Activated CD4-positive, alpha-beta T cell treated with anti-CD3 and anti-CD28 coated beads, Interleukin-2, amount 50 U/mL, for 4 hours (primary cell): ENCODE measurements around the gene TNNT2.

ENCODE experiments used
- DNase-seq, 2 experiments: peaks; one replicate each; pipeline ENCODE4 v3.0.0-alpha.2; 2020

TNNT2 gene

GRCh38 chr1:201400852-201401230 lies 23.4 kb upstream of the TNNT2 start:
- no peak for DNase-seq

- DNase-seq, result no peak
Measured at GRCh38 chr1:201400212-201400851, 22.9 kb upstream of the TNNT2 start.

DNA sequence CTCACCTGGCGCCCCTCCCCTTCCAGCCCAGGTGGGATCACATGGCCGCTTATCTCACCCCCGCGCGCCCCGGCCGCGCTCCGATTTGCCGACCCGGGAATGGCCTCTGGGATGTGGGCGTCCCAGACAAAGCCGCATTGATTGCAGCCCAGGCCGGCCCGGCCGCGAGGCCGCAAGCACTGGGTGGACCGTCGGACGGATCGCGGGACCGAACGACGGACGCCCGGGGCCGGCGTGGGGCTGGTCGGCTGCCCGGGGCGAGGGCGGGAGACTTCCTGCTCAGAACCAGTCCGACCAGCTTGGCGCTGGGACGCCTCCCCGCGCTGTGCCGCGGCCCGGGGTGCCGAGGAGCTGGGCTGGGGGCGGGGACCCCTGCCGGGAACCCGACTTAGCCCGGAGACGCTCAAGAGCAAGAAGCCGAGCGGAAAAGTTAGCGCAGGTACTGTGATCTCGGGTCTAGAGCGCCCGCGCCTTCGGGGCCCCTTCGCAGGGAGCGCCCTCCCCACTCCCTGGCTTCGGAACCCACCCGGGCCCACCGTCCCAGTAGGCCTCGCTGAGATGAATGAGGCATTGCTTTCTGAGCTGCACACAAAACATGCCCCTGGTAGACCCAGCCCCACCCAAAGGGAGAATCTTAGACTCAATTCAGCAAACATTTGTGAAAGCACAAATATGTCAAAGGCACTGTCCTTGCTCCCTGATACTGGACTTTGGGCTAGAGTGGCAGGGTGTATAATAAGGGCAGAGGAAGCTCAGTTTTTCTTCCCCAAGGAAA lies 22.1 kb upstream of the TNNT2 start:
- DNase-seq, result no peak

GRCh38 chr1:201399018-201399351 lies 21.5 kb upstream of the TNNT2 start, which contains the start of gene LAD1:
LAD1 (minus strand) TSS chr1:201399324; CDS start chr1:201399306, 18 bp downstream.
- no peak for DNase-seq

DNA sequence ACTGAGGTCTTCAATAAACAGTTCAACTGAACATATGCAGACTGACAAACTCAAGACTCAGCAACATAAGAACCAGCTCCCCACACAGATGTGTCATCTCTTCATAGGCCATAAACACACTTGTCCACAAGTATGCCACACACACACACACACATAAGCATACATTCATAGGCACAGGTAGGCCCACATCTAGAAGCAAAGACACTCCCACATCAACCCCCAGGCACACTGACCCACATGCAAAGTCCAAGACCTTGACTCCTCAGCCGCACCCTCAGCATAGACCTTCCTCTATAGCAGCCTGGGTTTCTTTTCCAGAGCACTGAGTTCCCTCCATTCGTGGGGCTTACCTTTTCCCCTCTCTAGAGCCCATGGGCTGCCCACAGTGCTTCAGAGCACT lies 20.2 kb upstream of the TNNT2 start:
- no peak for DNase-seq

- no peak for DNase-seq
Measured at GRCh38 chr1:201396861-201397464, 19.5 kb upstream of the TNNT2 start.

DNA sequence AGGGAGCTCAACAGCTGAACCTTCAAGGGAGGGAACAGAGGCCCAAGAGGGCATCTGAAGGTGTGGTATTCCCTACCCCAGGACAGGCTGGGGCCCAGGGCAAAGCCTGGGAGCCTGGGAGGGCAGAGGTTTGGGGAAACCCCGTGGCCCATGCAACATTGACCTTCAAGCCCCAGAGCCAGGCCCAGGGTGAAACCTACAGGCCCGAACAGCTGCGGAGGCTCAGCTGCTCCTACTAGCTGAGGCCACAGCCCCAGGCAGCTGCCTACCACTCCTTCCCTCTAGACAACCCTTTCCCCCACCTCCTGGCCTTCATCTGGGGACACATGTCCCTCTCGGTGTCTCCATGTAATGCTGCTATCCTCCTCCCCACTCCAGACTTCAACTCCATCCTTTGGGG lies 18.5 kb upstream of the TNNT2 start:
- DNase-seq, result no peak

DNA sequence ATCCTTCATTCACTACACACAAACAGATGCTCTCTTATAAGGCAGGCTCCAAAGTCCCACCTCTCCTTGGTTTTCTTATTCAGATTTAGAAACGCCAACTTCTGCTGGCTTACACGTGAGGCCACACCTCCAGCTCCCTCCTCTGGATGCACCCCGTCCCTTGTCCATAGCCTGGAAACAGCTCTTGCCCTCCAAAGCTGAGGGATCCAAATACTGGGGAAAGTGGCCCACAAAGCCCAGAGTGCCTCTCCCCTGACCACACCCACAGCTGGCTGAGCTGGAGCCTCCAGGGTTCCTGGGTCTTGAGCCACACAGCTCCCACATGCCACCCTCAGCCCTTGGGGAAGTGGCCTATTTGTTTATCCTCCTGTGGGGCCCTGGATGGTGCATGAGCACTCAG lies 17.1 kb upstream of the TNNT2 start:
- DNase-seq, result no peak

DNA sequence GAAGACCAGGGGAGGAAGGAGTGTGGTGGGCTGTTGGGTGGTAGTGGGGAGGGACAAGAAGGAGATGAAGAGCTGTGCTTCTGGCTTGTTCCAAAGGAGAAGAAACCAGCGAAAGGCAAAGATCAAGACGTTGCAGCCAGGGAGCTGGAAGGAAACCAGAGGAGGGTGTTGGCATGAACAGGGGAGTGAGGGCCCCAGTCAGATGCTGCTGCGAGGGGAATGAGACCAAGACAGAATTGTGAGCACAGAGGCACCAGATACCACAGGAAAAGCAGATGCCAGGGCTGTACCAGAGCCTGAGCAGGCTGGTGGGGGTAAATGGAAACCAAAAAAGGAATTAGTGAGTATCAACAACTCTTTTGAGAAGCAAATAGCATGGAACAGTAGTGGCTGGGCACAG lies 15.6 kb upstream of the TNNT2 start:
- no peak for DNase-seq

- no peak for DNase-seq
Measured at GRCh38 chr1:201391651-201392511, 14.4 kb upstream of the TNNT2 start.

DNA sequence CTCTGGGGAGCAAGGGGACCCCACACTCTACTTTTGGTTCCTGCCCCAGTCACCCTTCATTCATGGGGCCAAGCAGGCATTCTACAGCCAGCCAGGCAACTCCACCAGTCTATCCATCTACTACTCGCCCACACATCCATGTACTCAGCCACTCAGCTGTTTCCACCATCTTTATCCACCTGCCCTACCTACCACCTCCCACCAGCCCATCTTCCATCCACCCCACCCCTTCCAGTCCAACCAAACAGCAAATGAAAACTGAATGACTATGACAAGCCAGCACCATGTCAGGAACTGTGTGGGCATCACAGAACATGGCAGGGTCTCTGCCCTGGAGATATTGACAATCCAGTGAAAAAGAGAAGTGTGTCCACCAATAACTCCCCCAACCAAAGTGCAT lies 13.7 kb upstream of the TNNT2 start:
- no peak for DNase-seq

DNA sequence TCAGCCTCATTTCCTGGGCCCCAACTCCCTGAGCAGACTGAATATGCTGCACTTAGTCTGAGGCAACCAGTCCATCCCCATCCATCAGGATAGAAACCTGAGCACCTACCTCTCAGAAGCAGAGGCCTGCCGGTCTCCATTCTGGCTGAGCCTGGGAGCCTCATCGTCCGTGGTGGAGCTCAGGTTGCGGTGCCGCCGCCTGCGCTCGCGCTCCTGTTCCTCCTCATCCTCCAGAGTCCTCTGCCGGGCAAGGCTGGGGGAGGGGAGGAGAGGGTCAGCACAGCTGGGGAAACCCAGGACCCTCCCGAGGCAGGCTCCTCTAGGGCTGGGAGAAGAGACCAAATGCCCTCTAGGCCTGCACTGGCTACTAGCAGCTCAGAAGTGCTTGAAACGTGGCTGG lies 11.6 kb upstream of the TNNT2 start:
- no peak for DNase-seq

DNA sequence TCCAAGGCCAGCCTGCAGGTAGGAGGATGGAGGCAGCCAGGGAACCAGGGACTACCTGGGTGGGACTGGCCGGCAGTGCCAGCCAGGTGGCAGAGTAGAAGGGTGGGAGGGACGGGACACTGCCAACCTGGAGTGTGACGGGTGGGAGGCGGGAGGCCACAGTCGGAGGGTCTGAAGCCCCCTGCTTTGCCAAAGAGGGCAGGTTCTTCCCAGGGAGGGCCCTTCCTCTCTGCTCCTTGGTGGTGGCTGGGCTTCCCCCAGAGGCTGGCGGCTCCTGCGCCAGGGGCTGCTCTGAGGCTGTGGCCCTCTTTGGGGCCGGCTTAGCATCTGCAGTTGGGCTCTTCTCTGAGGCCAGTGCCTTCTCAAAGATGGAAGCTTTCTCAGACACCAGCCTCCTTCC lies 8.7 kb upstream of the TNNT2 start:
- no peak for DNase-seq

DNA sequence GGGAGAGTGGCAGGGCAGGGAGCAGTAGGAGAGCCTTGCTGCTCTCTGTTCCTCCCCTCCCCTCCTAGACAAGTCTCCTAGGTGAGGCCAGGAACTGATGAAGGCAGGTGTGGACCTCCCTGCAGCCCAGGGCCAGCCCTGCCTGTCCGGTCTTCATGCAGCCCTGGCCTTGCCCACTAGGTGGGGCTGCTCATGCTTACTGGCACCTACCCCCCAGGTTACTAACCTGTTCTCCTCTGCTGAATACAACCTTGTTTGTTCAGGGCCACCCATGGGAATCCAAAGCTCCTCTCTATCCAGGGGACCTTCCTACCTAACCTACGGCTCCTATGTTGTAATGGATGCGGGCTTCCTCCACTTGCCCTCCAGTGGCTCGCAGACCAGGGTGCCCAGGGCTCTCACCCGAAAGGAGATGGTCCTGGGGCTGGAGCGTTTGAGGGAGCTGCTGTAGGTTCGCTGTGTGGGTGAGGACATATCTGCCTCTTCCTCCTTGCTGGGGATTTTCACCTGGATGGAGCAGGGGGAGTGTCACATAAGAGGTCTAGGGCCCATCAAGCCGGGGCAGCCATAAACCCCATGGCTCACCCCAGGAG lies 7.9 kb upstream of the TNNT2 start:
- peak in 1 of 2 experiments; percentile 11 for DNase-seq

DNA sequence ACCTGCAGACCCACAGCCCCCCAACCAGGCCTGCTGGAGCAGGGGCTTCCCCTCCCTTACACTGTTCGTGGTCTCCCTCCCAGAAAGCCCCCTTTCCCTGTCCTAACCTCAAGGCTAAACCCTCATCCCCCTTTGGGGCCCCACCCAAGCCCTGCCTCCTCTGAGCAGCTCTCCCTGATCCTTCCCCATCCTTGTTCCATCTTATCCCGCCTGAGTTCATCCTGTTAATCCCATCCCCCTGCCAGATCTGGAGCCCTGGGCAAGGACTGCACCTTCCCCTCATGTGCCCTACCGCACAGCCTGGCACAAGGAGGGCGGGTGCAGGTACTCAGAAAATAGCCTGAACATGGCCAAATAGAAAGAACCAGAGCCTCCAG lies 6.9 kb upstream of the TNNT2 start:
- no peak for DNase-seq

DNA sequence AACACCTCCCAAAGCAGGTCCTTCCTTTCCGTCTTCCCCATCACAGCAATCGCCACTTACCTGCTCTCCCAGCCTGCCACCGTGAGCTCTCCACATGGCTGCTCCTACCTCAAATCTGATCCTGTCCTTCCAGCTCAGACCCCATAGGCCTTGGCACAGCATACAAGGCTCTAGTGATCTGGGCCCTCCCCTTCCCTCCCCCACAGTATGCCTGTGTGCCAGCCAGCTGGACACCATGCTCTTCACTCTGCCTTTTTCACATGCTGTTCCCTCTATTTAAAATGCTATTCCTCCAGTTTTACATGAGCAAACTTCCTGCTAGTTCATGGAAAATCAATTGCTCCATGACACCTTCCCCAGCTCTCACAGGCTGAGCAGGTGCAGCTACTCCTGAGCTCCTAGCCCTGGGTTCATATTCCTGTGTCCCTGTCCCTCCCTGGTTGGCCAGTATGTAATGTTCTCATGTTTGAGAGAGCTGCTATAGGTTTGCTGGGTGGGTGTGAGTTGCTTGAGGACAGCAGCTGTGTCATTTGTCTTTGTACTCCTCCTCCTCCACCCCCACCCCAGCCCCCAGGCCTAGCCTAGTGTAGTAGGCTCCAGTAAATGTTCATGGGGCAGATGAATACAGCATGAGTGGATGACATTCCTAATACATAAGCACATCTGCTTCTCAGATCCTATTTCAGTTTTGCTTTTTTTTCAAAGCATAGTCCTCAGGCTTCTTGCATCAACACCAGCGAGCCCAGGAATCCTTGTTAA lies 6.3 kb upstream of the TNNT2 start:
- no peak for DNase-seq

- DNase-seq, result no peak
Measured at GRCh38 chr1:201381130-201381529, 3.6 kb upstream of the TNNT2 start.

GRCh38 chr1:201379733-201380242 lies 2.3 kb upstream of the TNNT2 start:
- no peak for DNase-seq

DNA sequence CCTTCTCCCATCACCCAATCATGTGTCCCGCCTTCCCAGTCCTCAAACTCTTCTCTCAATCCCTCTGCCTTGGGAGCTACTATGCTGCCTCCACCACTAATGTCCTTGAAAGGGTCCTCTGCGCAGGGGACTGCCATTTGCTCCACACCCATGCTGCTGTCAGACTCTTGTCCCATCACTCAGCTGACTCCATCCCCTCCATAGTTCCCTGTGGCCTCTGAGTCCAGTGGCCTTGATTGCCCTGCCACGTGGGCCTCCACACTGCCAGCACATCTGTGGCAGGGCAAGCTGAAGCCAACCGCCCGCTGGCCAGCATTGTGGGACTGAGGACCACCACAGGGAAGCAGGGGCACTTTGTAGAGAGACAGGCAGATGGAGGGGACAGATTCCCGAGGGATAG lies 1.3 kb upstream of the TNNT2 start:
- no peak for DNase-seq

GRCh38 chr1:201376464-201377374 lies 761 bp downstream of the TNNT2 start:
- no peak for DNase-seq

DNA sequence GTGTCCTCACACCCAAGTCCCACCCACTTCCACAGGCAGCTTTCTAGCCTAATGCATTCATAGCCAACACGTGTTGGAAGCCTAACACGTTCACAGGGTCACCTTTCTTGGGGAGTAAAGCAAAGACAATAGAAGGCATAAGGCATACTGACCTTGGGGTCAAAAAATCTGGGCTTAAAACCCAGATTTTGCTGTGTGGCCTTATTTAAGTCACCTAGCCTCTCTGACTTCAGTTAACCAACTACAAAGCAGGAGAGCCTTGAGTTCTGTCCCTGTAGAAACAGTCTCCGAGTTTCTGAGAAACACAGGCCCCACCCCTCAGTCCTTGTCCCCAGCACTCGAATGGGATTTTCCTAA lies 1.4 kb downstream of the TNNT2 start:
- no peak for DNase-seq
